B cell (primary cell): ENCODE results near the gene TAF11L6. TPM values are rescaled to one million over a fixed set of nuclear protein-coding genes. Genes with fewer than 3 reads are reported as not detected.
"Not testable (repeated sequence)": the region's sequence is repeated elsewhere in the genome, so short reads cannot be mapped to it uniquely, and the experiment has no call there.

Experiments
- ATAC-seq: fragments of 200-7000 bp; cut with Tn5 transposase; one replicate; pipeline ENCODE4 v1.10.0; 2021; ENCODE audit warnings: low read depth, mild to moderate bottlenecking, moderate number of reproducible peaks, moderate library complexity
- CTCF ChIA-PET: fragments of 350-600 bp; sonication (Branson Sonifier 250); formaldehyde crosslinking; loops from one replicate; lab custom pipeline; 2021; ENCODE audit warnings: antibody characterized with exemption, inconsistent platforms; lab: Charles Lee
- POLR2A ChIA-PET: fragments of 350-600 bp; sonication (Branson Sonifier 250); formaldehyde crosslinking; loops from one replicate; lab custom pipeline; 2021; ENCODE audit warnings: antibody characterized with exemption; lab: Charles Lee
- DNase-seq: peaks from one replicate; pipeline ENCODE4 v3.0.0; 2013
- H2AFZ ChIP-seq: 2 replicates; pipeline ENCODE4 v1.6.1; 2012; ENCODE audit warnings: mild to moderate bottlenecking, low read depth, low read length; ENCODE audit not compliant: insufficient read depth, poor library complexity, severe bottlenecking
- H3K27ac ChIP-seq, 2 donors: 1 replicate in 1 of 2; 2 replicates in 1 of 2; pipeline ENCODE4 v1.5.1; 2012 to 2013; ENCODE audit warnings: low read length in 2 of 2, mild to moderate bottlenecking in 2 of 2, moderate library complexity in 1 of 2
- H3K27me3 ChIP-seq, 4 experiments: fragments of 200-600 bp in 1 of 4; sonication (generic) in 1 of 4; replicated peaks in 1 of 4; 1 replicate in 2 of 4; 2 replicates in 2 of 4; pipeline versions ENCODE4 v1.6.1 to v1.7.0; 2013 to 2016; ENCODE audit warnings: low read length in 3 of 4, mild to moderate bottlenecking in 2 of 4, mixed read lengths in 1 of 4, moderate library complexity in 1 of 4; ENCODE audit not compliant: insufficient read depth in 4 of 4, control insufficient read depth in 3 of 4; ENCODE audit errors: control extremely low read depth in 1 of 4
- H3K36me3 ChIP-seq, 2 experiments: replicated peaks in 1 of 2; 1 replicate in 1 of 2; 2 replicates in 1 of 2; pipeline versions ENCODE4 v1.6.1 to v1.7.1; 2013; ENCODE audit warnings: low read length in 1 of 2; ENCODE audit not compliant: insufficient read depth in 2 of 2, control insufficient read depth in 1 of 2; ENCODE audit errors: control extremely low read depth in 1 of 2, extremely low read depth in 1 of 2
- H3K4me1 ChIP-seq, 2 donors: fragments of 200-600 bp in 1 of 2; sonication (generic) in 1 of 2; 1 replicate in 1 of 2; 2 replicates in 1 of 2; pipeline versions ENCODE4 v1.5.1 to v1.6.1; 2013 to 2017; ENCODE audit warnings: low read length in 2 of 2; ENCODE audit not compliant: control insufficient read depth in 2 of 2, insufficient read depth in 2 of 2
- H3K4me2 ChIP-seq: replicated peaks from 2 replicates; pipeline ENCODE3; 2012; ENCODE audit warnings: mild to moderate bottlenecking, low read depth, low read length; ENCODE audit not compliant: poor library complexity, severe bottlenecking
- H3K4me3 ChIP-seq, 5 experiments: fragments of 200-600 bp in 1 of 5; sonication (generic) in 1 of 5; 1 replicate in 3 of 5; 2 replicates in 2 of 5; pipeline versions ENCODE4 v1.5.1 to v1.7.0; 2011 to 2016; ENCODE audit warnings: low read length in 4 of 5, mild to moderate bottlenecking in 4 of 5, low read depth in 2 of 5, control low read depth in 1 of 5, moderate library complexity in 1 of 5; ENCODE audit not compliant: insufficient read depth in 1 of 5; ENCODE audit errors: control extremely low read depth in 1 of 5, extremely low read depth in 1 of 5
- H3K79me2 ChIP-seq: fragments of 200-600 bp; sonication (generic); one replicate; pipeline ENCODE4 v1.6.0; 2016; ENCODE audit warnings: low read length; ENCODE audit not compliant: control insufficient read depth, insufficient read depth
- H3K9ac ChIP-seq: fragments of 200-600 bp; sonication (generic); 2 replicates; pipeline ENCODE4 v1.6.1; 2017; ENCODE audit warnings: mild to moderate bottlenecking, low read length, moderate library complexity
- H3K9me3 ChIP-seq, 3 donors: one replicate each; pipeline versions ENCODE4 v1.6.1 to v1.7.1; 2013; ENCODE audit warnings: low read length in 2 of 3; ENCODE audit not compliant: control insufficient read depth in 2 of 3, insufficient read depth in 1 of 3; ENCODE audit errors: control extremely low read depth in 1 of 3
- H4K20me1 ChIP-seq: 2 replicates; pipeline ENCODE4 v1.6.0; 2012; ENCODE audit warnings: mild to moderate bottlenecking, low read length; ENCODE audit not compliant: insufficient read depth, control insufficient read depth, poor library complexity, severe bottlenecking
- H3K27ac Mint-ChIP-seq: one replicate; pipeline ENCODE4 v1.8.0; 2021; ENCODE audit warnings: mixed read lengths
- H3K27me3 Mint-ChIP-seq: one replicate; pipeline ENCODE4 v1.8.0; 2021; ENCODE audit warnings: mixed read lengths
- H3K4me1 Mint-ChIP-seq: one replicate; pipeline ENCODE4 v1.8.0; 2021; ENCODE audit warnings: mixed read lengths
- H3K4me3 Mint-ChIP-seq: one replicate; pipeline ENCODE4 v1.8.0; 2021; ENCODE audit warnings: mixed read lengths
- H3K9me3 Mint-ChIP-seq: one replicate; pipeline ENCODE4 v1.8.0; 2022; ENCODE audit warnings: mixed read lengths; ENCODE audit not compliant: insufficient read depth
- CTCF ChIP-seq: fragments of 200-600 bp; IDR thresholded peaks from one replicate; pipeline ENCODE4 v1.8.0; 2022; ENCODE audit warnings: antibody characterized with exemption, mild to moderate bottlenecking
- EZH2 ChIP-seq: IDR thresholded peaks from 2 replicates; pipeline ENCODE4 v1.6.1; 2012; ENCODE audit warnings: borderline replicate concordance, low read depth, mild to moderate bottlenecking, moderate library complexity, low read length; ENCODE audit not compliant: insufficient read depth, poor library complexity, severe bottlenecking
- WGBS: methylation state at CpG from one replicate; pipeline ENCODE4 v1.1.5; 2013; ENCODE audit warnings: missing lambda C conversion rate; ENCODE audit not compliant: insufficient coverage; 5-methylcytosine and 5-hydroxymethylcytosine counted together
- intact Hi-C: fragments of 100-400 bp; cut with micrococcal nuclease; formaldehyde crosslinking; loops from one replicate; pipeline ENCODE4 v1.10.0; 2022
- polyA plus RNA-seq: library from polyadenylated mRNA; depleted of rRNA; stranded (reverse); fragments of >200 nt; gene quantifications from 2 replicates; pipeline ENCODE4 v1.2.3, GENCODE V29; 2012
- total RNA-seq, 2 donors: library from RNA; stranded (reverse); fragments of 120-200 nt in 1 of 2; gene quantifications; 1 replicate in 1 of 2; 2 replicates in 1 of 2; pipeline versions ENCODE4 v1.2.3 to v1.2.4, GENCODE V29; 2013 to 2022

The TAF11L6 gene
- total and polyA plus RNA-seq, 2 donors (not counting 1 experiment from before 2014, with no cell fraction given): not detected

DNA sequence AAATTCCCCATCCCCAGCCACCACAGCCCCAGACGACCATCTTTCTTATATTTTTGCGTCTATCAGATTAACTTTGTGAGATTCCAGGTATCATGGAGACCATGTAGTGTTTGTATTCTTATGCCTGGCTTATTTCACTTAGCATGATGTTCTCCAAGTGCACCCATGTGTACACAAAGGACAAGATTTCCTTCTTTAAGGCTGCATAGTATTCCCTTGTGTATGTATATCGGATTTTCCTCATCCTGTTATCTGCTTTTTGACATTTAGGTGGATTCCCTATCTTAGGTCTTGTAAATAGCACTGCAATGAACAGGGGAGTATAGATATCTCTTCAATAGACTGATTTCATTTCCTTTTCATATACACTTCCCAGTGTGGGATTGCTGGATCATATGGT is 35.7 kb upstream of the TAF11L6 start:
- Histone ChIP-seq H3K79me2 (no peaks in the 10 kb centered on the region), H4K20me1 (no peaks in the 10 kb centered on the region), H3K9ac (no peak overlapping the region), H3K27me3 (no peaks in the 10 kb centered on the region), H3K9me3 (peaks cover 0 to 8% (median 6%) of the 10 kb centered on the region in 3 donors), H3K4me3 (no peak overlapping the region), H3K36me3 (no peaks in the 10 kb centered on the region), H3K4me2 (no peak overlapping the region), H2AFZ (no peak overlapping the region), H3K4me1 (no peaks in the 10 kb centered on the region), H3K27ac (no peak overlapping the region)
- POLR2A ChIA-PET: no interaction called here
- DNase-seq (no peak), ATAC-seq (no peak)
- WGBS: no CpG with 5 or more reads among the region's 3 CpGs
- Mint-ChIP-seq H3K27me3 (no peaks in the 10 kb centered on the region), H3K4me3 (no peak overlapping the region), H3K4me1 (no peaks in the 10 kb centered on the region), H3K9me3 (peaks cover 4% of the 10 kb centered on the region), H3K27ac (no peak overlapping the region)
- intact Hi-C loops: no loop called here
- no peak for TF ChIP-seq CTCF
- no peak for TF ChIP-seq EZH2
- CTCF ChIA-PET: no interaction called here

DNA sequence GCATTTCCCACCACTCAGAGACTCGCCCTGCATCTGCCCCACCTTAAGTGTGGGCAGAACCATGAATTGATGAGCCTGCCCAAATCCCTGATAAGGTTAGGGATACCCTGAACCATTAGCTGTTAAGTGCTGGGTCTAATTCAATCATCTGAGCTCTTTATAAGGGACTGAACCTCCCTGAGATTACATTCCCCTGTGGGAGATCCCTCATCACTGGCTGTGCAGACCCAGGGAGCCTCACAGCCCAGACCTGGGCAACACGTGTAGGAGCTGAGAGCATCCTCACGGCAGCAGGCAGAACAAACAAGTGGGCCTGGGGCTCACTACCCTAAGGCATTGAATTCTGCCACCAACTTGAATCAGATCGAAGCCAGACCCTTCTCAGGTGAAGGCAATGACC is 31.0 kb upstream of the TAF11L6 start:
- Mint-ChIP-seq H3K27ac (no peak overlapping the region), H3K27me3 (no peaks in the 10 kb centered on the region), H3K9me3 (peaks cover 4% of the 10 kb centered on the region), H3K4me3 (no peak overlapping the region), H3K4me1 (peaks cover 2% of the 10 kb centered on the region)
- no peak for TF ChIP-seq EZH2
- no peak for TF ChIP-seq CTCF
- CTCF ChIA-PET: interaction anchor here (1.0 kb wide), 1 partner anchor 281 kb away, joined by 6 read pairs; no protein-coding TSS in a partner anchor
- Histone ChIP-seq H3K36me3 (no peaks in the 10 kb centered on the region), H3K4me3 (no peak overlapping the region), H3K4me2 (no peak overlapping the region), H3K79me2 (no peaks in the 10 kb centered on the region), H4K20me1 (no peaks in the 10 kb centered on the region), H3K9ac (no peak overlapping the region), H3K27me3 (no peaks in the 10 kb centered on the region), H3K27ac (no peak overlapping the region), H3K9me3 (peaks cover 0 to 6% (median 0%) of the 10 kb centered on the region in 3 donors), H3K4me1 (no peaks in the 10 kb centered on the region), H2AFZ (no peak overlapping the region)
- no peak for ATAC-seq
- POLR2A ChIA-PET: no interaction called here
- no peak for DNase-seq
- 90% methylated on average over 3 of the region's 4 CpGs for WGBS
- intact Hi-C loops: no loop called here

DNA sequence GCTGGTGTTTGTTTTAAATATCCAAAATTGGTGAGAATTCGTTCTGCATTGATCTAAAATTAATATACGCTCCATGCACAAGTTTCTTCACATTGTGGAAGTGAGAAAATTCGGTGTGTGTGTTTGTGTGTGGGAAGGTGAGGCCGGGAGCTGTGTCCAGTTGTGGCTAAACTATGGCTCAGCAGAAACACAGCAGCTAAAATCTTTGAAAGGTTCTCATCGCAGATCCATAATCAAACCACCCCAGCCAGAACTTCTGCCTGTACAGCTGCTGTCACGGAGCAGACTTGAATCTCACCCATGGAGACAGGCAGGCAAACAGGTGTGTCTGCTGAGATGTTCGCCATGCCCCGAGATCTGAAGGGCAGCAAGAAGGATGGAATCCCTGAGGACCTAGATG is 30.5 kb upstream of the TAF11L6 start, which contains the start of gene TAF11L2:
TSS of gene TAF11L2 (plus strand) at position 301 of the 400 bp plus-strand sequence.
- H2AFZ ChIP-seq, ATAC-seq, H3K27me3 Mint-ChIP-seq, POLR2A ChIA-PET, H3K36me3 ChIP-seq, DNase-seq, H3K4me1 ChIP-seq, H3K27ac Mint-ChIP-seq, H3K4me3 ChIP-seq, H3K4me1 Mint-ChIP-seq, H3K27me3 ChIP-seq, H3K4me2 ChIP-seq, H3K4me3 Mint-ChIP-seq, H3K9ac ChIP-seq, H3K9me3 ChIP-seq, H3K79me2 ChIP-seq, H4K20me1 ChIP-seq, H3K9me3 Mint-ChIP-seq, H3K27ac ChIP-seq, intact Hi-C loops: not testable (repeated sequence)
- 85% methylated on average over 7 of the region's 8 CpGs for WGBS
- CTCF ChIA-PET: interaction anchor here (1.0 kb wide), 1 partner anchor 281 kb away, joined by 6 read pairs; no protein-coding TSS in a partner anchor
